IMR-90 (cell line): ENCODE results near the gene UGT1A4. TPM values are rescaled to one million over a fixed set of nuclear protein-coding genes. Genes with fewer than 3 reads are reported as not detected.

ENCODE experiments used
- SMC3 ChIP-seq: fragments of 150-350 bp; IDR thresholded peaks from 2 replicates; pipeline ENCODE4 v1.6.1; 2016; ENCODE audit warnings: low read depth, mild to moderate bottlenecking, antibody characterized with exemption, low read length, moderate library complexity
- USF2 ChIP-seq: fragments of 150-350 bp; IDR thresholded peaks from 2 replicates; pipeline ENCODE4 v1.6.1; 2017; ENCODE audit warnings: mild to moderate bottlenecking, antibody characterized with exemption, low read length, low read depth
- polyA plus RNA-seq, 3 experiments: library from polyadenylated mRNA; depleted of rRNA; stranded (reverse); fragments of >200 nt; gene quantifications; 2 replicates each; pipeline ENCODE4 v1.2.3, GENCODE V29; 2012; ENCODE audit warnings: low replicate concordance in 1 of 3
- total RNA-seq: library from RNA; depleted of rRNA; stranded (reverse); fragments of >200 nt; gene quantifications from 2 replicates; pipeline ENCODE4 v1.2.3, GENCODE V29; 2012

UGT1A4 gene
- total and polyA plus RNA-seq, 2 of the 4 experiments (the other 2 are of a cell fraction): not detected

GRCh38 chr2:233818639-233819621, 100.4 kb downstream of the UGT1A4 start (continued):
- TF ChIP-seq USF2 (no peak), SMC3 (no peak)
